GM19397 (cell line): ENCODE data around the gene CORT.
"Not testable (repeated sequence)": the region's sequence is repeated elsewhere in the genome, so short reads cannot be mapped to it uniquely, and the experiment has no call there.

Experiments
- ATAC-seq: cut with Tn5 transposase; IDR thresholded peaks from one replicate; pipeline ENCODE4 v1.9.1; 2021; ENCODE audit warnings: mild to moderate bottlenecking, moderate library complexity; ENCODE audit not compliant: unreplicated experiment

CORT gene

DNA sequence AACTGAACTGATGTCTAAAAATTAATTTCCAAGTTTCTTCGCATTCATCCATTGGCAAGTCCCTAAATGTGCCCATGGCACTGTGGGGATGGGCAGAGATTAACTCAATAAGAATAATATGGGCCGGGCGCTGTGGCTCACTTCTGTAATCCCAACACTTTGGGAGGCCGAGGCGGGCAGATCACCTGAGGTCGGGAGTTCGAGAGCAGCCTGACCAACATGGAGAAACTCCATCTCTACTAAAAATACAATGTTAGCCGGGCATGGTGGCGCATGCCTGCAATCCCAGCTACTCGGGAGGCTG, 24.4 kb downstream of the CORT start:
- ATAC-seq: not testable (repeated sequence)

DNA sequence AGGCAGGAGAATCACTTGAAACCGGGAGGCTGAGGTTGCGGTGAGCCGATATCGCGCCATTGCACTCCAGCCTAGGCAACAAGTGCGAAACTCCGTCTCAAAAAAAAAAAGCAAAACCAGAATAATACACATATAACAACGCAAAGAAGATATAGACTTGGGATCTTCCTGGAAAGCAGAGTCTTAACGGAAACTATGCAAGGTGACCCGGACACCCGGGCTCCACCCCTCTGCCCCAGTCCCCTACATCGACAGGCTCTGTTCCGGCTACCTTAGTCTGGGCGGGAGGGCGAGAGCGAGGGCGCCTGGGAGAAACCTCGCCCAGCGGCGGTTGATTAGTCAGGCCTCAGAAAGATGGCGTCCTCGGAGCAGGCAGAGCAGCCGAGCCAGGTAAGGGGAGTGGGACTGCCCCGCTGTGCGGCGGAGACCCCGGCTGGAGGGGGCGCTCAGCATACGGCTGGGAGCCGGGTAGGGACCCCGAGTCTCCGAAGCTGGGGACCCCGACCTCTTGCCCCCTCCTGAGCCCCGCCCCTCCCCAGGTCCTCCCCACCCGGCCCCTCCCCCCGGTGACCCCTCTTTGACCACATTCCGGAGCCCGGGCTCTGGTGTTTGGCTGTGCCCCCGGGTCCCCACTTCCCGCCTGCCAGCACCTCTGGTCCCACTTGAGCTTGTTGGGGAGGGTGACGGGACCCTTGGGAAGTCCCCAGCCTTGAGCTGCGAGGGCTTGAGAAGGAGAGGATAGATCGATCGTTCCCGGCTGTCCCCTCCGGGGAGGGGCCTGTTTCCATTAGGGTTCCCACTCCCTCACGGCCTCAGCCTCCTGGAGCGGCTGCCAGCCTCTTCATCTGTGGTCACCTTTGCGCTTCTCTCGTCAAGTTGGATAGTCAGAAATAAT, 25.0 kb downstream of the CORT start, which contains the start of gene PEX14:
PEX14 (plus strand) TSS at position 338 of the 895 bp plus-strand sequence; CDS start at position 355, 17 bp downstream.
- ATAC-seq: peak; percentile 62

DNA sequence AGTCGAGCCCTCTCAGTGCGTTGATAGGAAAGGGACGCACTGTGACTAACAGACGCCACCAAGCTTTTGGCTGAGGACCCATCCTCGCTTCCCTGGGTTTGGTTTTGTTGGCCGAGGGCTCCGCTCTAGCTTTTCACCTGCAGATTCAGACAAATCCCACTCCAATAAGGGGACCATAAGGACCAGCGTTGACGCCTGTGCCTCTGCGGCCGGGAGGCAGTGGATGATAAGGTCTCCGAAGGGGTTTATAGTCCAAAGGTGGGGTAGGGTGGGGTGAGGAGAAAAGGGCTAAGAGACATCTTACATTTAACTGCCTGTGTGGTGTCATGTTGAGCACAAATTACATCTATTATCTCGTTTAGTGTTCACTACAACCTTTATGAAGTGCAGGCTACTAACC, 25.7 kb downstream of the CORT start:
- no peak for ATAC-seq

DNA sequence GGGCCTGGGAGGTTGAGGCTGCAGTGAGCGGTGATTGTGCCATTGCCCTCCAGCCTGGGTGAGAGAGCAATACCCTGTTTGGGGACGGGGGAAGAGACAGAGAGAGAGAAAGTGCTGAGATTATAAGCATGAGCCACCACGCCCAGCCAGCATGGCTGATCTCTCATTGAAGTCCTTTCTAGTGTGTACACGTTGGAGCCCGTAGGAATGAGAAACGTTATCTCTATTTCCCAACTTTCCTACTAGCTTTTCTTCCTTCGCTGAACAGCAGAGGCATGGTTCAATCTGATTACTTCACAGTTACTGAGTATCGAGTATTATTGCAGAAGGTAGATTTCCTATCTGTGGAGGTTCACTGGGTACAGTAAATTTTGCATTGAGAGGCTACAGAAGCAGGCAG, 29.5 kb downstream of the CORT start:
- no peak for ATAC-seq

DNA sequence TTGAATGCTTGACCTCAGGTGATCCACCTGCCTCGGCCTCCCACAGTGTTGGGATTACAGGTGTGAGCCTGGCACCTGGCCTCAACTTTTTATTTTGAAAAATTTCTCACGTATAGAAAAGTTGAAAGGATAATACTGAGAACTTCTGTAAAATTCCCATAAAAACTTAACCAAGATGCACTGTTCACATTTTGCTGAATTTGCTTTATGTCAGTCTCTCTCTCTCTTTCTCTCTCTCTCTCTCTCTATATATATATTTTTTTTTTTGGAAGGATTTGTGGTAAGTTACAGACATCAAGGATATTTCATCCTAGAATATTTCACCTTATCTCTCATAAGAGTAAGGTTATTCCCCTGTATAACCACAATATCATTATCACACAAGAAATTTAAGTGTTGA, 30.8 kb downstream of the CORT start:
- ATAC-seq: no peak

DNA sequence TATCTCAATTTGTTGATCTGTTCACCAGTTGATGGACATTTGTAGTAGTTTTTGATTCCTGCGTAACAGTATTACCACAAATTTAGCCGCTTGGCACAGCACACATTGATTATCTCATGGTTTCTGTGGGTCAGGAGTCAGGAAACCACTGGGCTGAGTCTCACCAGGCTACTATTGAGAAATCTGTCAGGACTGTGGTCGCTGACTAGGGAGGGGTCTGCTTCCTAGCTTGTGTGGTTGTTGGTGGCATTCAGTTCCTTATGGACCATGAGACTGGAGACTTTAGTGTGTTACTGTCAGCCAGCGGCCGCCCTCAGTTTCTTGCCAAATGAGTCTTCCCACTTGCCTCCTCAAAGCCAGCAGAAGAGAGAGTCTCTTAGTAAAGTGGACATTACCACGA, 34.7 kb downstream of the CORT start:
- no peak for ATAC-seq

DNA sequence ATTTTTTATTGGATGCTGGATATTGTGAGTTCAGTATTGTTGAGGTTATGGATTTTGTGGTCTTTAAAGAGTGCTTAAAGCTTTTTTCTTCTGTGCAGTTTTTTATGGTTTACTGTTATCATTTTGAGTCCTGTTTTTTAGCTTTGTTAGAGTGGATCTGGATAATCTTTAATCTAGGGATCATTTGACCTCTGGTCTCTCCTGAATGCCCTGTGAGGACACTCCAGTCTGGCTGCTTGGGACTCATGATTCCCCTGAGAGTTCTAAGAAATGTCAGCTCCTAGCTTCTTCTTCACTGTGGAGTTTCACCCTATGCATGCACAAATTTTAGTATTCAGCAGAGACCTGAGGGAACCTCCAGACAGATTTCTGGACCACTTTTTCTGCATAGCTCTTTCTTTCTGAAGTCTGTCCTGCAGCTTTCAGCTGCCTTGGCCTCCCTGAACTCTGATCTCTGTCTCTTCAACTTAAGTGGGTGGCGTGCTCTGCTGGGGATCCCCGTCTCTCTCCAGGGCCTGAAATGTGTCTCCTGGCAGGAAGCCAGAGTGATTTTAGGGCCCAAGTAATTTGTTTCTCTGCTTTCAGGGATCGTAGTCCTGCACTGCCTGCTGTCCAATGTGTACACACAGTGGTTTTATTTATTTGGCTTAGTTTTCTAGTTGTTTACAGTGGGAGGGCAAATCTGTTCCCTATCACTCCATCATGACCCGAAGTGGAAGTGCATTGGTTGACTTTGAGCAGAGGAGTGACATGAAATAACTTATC, 39.6 kb downstream of the CORT start:
- ATAC-seq: no peak

DNA sequence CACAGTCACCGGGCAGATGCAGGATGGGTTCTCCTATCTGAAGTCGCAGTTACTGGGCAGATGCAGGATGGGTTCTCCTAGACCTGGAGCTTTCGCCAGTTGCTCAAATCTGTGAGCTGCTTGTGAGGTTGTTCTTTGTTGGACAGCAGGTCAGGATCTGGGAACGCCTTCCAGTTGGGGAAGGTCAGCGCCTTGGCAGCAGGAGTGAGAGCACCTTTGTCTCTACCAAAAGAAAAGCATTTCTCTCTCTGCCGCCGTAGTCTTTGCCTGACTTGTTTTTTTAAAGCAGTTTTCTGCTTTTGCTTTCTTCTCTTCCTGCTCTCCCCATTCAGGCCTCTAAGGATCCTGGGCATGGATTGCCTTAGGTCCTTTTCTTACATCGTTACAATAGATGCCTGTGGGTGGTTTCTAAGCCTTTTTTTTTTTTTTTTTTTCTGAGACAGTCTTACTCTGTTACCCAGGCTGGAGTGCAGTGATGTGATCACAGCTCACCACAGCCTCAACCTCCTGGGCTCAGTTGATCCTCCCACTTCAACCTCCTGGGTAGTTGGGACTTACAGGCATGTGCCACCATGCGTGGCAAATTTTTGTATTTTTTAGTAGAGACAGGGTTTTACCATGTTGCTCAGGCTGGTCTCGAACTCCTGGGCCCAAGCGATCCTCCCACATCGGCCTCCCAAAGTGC, 40.6 kb downstream of the CORT start:
- ATAC-seq: no peak

DNA sequence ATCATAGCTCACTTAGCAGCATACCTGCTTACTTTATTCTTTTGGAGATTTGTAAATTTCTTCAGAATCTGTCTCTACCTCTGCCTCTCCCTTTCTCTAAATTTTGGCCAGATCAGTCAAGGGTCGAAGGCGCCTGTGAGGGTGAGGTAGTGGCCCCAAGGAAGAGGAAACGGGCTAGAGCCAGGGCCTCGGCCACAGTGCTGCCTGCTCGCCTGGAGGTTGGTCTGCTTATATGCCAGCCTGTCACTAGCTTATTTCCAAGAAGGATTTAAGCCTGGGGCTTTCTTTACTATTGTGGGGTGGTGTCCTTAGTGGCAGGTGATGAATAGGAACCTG, 44.6 kb downstream of the CORT start:
- ATAC-seq: no peak

DNA sequence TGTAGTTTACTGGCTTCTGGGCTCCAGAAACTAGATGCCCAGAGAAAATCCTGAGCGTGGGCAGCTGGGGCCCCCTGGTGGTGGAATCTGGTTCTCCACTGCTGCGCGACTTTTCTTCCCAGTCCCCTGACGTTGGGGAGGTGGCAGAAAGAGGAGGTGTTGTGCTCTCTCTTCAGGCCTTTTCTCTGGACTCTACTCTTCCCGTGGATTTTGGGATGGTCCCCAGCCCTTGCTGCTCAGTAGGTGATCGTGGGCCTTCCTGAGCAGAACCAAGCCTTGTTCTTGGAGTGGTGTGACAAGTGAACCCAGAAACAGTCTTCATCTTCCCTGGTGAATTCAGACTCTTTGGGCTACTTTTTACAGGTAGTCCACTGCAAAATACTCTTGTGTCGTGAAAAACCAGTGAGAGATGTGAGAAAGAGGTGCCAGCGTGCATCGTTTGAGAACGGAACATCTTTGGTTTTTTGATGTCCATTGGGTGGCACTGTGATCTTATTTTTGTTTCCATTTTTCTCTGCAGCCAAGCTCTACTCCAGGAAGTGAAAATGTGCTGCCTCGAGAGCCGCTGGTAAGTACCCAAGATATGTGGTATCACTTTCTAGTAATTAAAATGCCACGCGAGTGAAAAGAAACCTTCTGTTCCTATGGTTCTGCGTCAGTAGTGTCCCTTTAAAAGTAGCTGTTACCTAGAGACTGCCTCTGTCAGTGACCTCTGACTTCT, 45.1 kb downstream of the CORT start:
- peak; percentile 66 for ATAC-seq

DNA sequence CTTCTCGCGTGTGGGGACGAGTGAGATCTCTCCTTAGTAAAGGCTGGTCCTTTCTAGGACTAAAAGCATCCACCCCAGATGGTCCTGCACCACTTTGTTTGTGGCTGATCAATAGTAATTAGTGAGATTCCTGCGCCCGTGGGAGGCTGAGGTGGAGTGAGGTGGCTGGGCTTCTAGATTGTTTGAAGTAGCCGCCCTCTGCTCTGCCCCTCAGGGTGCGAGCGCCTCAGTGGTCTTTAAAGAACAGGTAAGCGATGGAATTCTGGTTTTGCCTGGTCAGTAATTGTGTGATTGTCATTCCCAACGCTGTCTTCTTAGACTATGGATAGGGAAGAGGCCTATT, 45.6 kb downstream of the CORT start:
- no peak for ATAC-seq

DNA sequence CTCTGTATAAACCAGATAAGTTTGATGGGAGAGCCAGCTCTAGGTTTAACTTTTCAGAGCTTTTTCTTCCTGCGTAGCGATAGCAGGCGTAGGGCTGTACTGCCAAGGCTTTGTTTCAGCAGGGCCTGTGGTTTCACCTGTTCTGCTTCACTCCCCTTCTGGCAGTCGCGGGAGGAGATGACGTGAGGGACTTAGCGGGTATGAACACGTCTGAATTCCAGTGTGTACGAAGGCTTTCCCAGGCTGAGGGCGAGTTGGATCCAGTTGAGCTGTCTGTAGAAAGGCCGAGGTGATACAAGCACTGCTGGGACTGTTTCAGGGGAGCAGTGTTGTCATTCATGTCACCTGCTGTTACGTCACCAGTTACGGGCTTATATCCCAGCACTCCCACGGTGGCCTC, 46.1 kb downstream of the CORT start:
- no peak for ATAC-seq

DNA sequence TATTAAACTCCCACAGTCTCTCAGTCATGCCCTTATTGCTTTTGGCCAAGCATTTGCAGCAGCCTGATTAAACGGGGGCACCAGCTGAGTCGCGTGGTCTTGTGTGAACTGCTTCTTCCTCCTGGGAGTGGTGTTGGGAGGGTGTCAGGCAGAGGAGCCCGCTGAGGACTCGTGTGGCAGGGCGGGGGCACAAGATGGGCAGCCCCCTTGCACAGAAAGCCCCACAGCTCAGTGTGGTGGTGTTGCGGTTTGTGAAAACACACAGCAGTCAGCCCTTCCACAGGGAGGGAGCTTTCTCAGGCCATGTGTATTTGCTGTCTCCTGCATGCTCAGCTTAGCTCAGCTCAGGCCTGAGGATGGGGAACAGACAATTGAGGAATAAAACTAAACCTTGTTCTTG, 47.3 kb downstream of the CORT start:
- no peak for ATAC-seq

DNA sequence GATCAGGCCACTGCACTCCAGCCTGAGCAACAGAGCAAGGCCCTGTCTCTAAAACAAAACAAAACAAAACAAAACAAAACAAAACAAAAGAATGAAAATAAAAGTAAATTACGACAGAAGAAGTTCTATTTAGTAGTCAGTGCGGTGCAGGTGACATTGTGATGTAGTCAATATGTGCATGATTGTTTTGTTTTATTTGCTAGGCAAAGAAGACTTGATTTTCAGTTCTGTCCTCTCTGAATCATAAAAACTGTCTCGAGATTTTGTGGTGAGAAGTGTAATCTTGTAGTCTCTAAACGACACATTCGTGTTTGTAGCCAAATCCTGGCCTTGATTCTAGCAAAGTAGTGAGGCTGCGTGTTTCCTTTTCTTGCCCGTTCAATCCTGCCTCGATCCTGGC, 48.4 kb downstream of the CORT start:
- no peak for ATAC-seq
